Caco-2 (cell line): ENCODE data around the gene GABRD. TPM values are rescaled to one million over a fixed set of nuclear protein-coding genes. Genes with fewer than 3 reads are reported as not detected.

Source experiments
- BruUV-seq: library from RNA; stranded (reverse); fragments of 400-500 nt; replicated peaks from 2 replicates; lab custom pipeline; 2021; lab: Mats Ljungman, UMichigan
- CTCF ChIA-PET: fragments of 300-600 bp; sonication (Branson Sonifier 250); formaldehyde crosslinking; loops from one replicate; lab custom pipeline; 2022; ENCODE audit warnings: antibody characterized with exemption; lab: Charles Lee
- POLR2A ChIA-PET: fragments of 300-600 bp; sonication (Branson Sonifier 250); formaldehyde crosslinking; loops from one replicate; lab custom pipeline; 2022; ENCODE audit warnings: antibody characterized with exemption; lab: Charles Lee
- DNase-seq, 2 experiments: peaks; one replicate each; pipeline versions ENCODE4 v3.0.0 to v3.0.0-alpha.2; 2020 to 2022
- H3K27me3 ChIP-seq: replicated peaks from 2 replicates; pipeline ENCODE4 v1.6.0; 2011; ENCODE audit warnings: low read length; ENCODE audit not compliant: control insufficient read depth, insufficient read depth
- H3K36me3 ChIP-seq: 2 replicates; pipeline ENCODE4 v1.5.1; 2011; ENCODE audit warnings: low read length; ENCODE audit not compliant: control insufficient read depth, insufficient read depth
- H3K4me1 ChIP-seq: fragments of 250-450 bp; sonication (Bioruptor Pico); 2 replicates; pipeline ENCODE4 v1.5.1; 2020; ENCODE audit warnings: mild to moderate bottlenecking
- H3K4me3 ChIP-seq: 2 replicates; pipeline ENCODE4 v1.5.1; 2011; ENCODE audit warnings: low read depth, mild to moderate bottlenecking, control low read depth, low read length
- H3K9me3 ChIP-seq: fragments of 250-450 bp; sonication (Bioruptor Pico); 2 replicates; pipeline ENCODE4 v1.5.1; 2020; ENCODE audit warnings: mild to moderate bottlenecking, moderate library complexity
- H3K27ac Mint-ChIP-seq: one replicate; pipeline ENCODE4 v1.8.0; 2022; ENCODE audit warnings: mixed read lengths; ENCODE audit not compliant: unreplicated experiment
- H3K27me3 Mint-ChIP-seq: one replicate; pipeline ENCODE4 v1.8.0; 2022; ENCODE audit warnings: mixed read lengths; ENCODE audit not compliant: insufficient read depth, unreplicated experiment
- H3K36me3 Mint-ChIP-seq: one replicate; pipeline ENCODE4 v1.8.0; 2022; ENCODE audit warnings: mild to moderate bottlenecking, mixed read lengths; ENCODE audit not compliant: insufficient read depth, unreplicated experiment
- H3K4me1 Mint-ChIP-seq: one replicate; pipeline ENCODE4 v1.8.0; 2022; ENCODE audit warnings: low read depth, mixed read lengths; ENCODE audit not compliant: unreplicated experiment
- H3K4me3 Mint-ChIP-seq: one replicate; pipeline ENCODE4 v1.8.0; 2022; ENCODE audit warnings: mild to moderate bottlenecking, moderate library complexity, mixed read lengths; ENCODE audit not compliant: unreplicated experiment
- H3K9me3 Mint-ChIP-seq: one replicate; pipeline ENCODE4 v1.8.0; 2022; ENCODE audit warnings: mixed read lengths; ENCODE audit not compliant: unreplicated experiment
- intact Hi-C: fragments of 100-400 bp; cut with micrococcal nuclease; formaldehyde crosslinking; loops from one replicate; pipeline ENCODE4 v1.10.0; 2022; ENCODE audit not compliant: unreplicated experiment
- total RNA-seq: library from RNA; stranded (reverse); gene quantifications from 2 replicates; pipeline ENCODE4 v1.2.3, GENCODE V29; 2022
- TF ChIP-seq, protein P1 (sequence below), 2 experiments: fragments of 200-600 bp in 1 of 2; IDR thresholded peaks; 1 replicate in 1 of 2; 2 replicates in 1 of 2; pipeline versions ENCODE4 v1.5.1 to v1.8.0; 2011 to 2022; ENCODE audit warnings: antibody characterized with exemption in 1 of 2, control low read depth in 1 of 2, inconsistent platforms in 1 of 2, low read depth in 1 of 2, low read length in 1 of 2, mild to moderate bottlenecking in 1 of 2, moderate library complexity in 1 of 2; ENCODE audit not compliant: insufficient read depth in 1 of 2, severe bottlenecking in 1 of 2, unreplicated experiment in 1 of 2

The GABRD gene
- total RNA-seq, 1 experiment from 2014 or later, result 0.34 TPM

GRCh38 chr1:1989102-1989542 is 30.0 kb upstream of the GABRD start:
- no peaks in the 10 kb centered on the region for H3K4me1 ChIP-seq
- Mint-ChIP-seq H3K27me3 (no peaks in the 10 kb centered on the region), H3K9me3 (no peaks in the 10 kb centered on the region), H3K27ac (no peak overlapping the region), H3K4me1 (peaks cover 6% of the 10 kb centered on the region), H3K4me3 (no peak overlapping the region), H3K36me3 (no peaks in the 10 kb centered on the region)
- BruUV-seq, result no TSS peak
- no peak for DNase-seq
- H3K36me3 ChIP-seq, result no peaks in the 10 kb centered on the region
- intact Hi-C loops, result no loop called here
- H3K9me3 ChIP-seq, result no peaks in the 10 kb centered on the region
- H3K4me3 ChIP-seq, result no peak overlapping the region
- TF ChIP-seq, protein P1, sequence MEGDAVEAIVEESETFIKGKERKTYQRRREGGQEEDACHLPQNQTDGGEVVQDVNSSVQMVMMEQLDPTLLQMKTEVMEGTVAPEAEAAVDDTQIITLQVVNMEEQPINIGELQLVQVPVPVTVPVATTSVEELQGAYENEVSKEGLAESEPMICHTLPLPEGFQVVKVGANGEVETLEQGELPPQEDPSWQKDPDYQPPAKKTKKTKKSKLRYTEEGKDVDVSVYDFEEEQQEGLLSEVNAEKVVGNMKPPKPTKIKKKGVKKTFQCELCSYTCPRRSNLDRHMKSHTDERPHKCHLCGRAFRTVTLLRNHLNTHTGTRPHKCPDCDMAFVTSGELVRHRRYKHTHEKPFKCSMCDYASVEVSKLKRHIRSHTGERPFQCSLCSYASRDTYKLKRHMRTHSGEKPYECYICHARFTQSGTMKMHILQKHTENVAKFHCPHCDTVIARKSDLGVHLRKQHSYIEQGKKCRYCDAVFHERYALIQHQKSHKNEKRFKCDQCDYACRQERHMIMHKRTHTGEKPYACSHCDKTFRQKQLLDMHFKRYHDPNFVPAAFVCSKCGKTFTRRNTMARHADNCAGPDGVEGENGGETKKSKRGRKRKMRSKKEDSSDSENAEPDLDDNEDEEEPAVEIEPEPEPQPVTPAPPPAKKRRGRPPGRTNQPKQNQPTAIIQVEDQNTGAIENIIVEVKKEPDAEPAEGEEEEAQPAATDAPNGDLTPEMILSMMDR (IDR thresholded peaks at IDR 0.05; ENCODE audit: insufficient read depth in 1 of 2, low read depth in 1 of 2, low read length in 1 of 2, severe bottlenecking in 1 of 2, unreplicated experiment in 1 of 2), result no peak
- POLR2A ChIA-PET, result no interaction called here
- H3K27me3 ChIP-seq, result no peaks in the 10 kb centered on the region
- CTCF ChIA-PET, result no interaction called here

- no peaks in the 10 kb centered on the region for H3K9me3 Mint-ChIP-seq
- TF ChIP-seq, protein P1 (IDR thresholded peaks at IDR 0.05; ENCODE audit: insufficient read depth in 1 of 2, low read depth in 1 of 2, low read length in 1 of 2, severe bottlenecking in 1 of 2, unreplicated experiment in 1 of 2), result no peak
- POLR2A ChIA-PET, result no interaction called here
- no peaks in the 10 kb centered on the region for H3K27me3 Mint-ChIP-seq
- Histone ChIP-seq H3K4me3 (no peak overlapping the region), H3K27me3 (no peaks in the 10 kb centered on the region), H3K4me1 (no peaks in the 10 kb centered on the region), H3K9me3 (no peaks in the 10 kb centered on the region), H3K36me3 (no peaks in the 10 kb centered on the region)
- H3K27ac Mint-ChIP-seq, result no peak overlapping the region
- no peaks in the 10 kb centered on the region for H3K36me3 Mint-ChIP-seq
- H3K4me1 Mint-ChIP-seq, result peaks cover 9% of the 10 kb centered on the region
- no peak for DNase-seq
- H3K4me3 Mint-ChIP-seq, result no peak overlapping the region
- intact Hi-C loops, result no loop called here
- CTCF ChIA-PET, result no interaction called here
- no TSS peak for BruUV-seq
Observed at GRCh38 chr1:1989789-1990188, 29.4 kb upstream of the GABRD start.

DNA sequence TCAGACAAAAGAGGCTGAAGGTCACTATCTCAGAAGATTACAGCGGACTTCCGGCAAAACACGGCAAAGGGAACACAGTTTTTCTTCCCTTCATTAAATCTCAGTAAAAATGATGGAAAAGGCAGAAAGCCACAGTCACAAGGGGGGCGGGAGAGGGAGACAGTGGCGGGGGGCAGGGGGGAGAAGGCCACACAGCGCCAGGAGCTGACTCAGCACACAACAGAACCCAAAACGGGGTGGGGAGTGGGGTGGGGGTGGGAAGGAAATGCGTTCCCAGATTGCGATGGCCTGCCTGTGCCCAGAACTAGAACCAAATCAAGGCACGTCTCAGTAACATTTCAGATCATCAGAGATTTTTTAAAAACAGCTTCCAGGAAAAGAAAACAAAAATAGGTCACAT is 28.9 kb upstream of the GABRD start:
- ChIA-PET CTCF (no interaction called here), POLR2A (no interaction called here)
- H3K9me3 ChIP-seq, result no peaks in the 10 kb centered on the region
- no peaks in the 10 kb centered on the region for H3K36me3 ChIP-seq
- intact Hi-C loops, result no loop called here
- Mint-ChIP-seq H3K4me1 (peaks cover 7% of the 10 kb centered on the region), H3K36me3 (no peaks in the 10 kb centered on the region), H3K27ac (no peak overlapping the region), H3K9me3 (no peaks in the 10 kb centered on the region), H3K4me3 (no peak overlapping the region), H3K27me3 (no peaks in the 10 kb centered on the region)
- TF ChIP-seq, protein P1 (IDR thresholded peaks at IDR 0.05; ENCODE audit: insufficient read depth in 1 of 2, low read depth in 1 of 2, low read length in 1 of 2, severe bottlenecking in 1 of 2, unreplicated experiment in 1 of 2), result no peak
- no peak for DNase-seq
- H3K4me3 ChIP-seq, result no peak overlapping the region
- no peaks in the 10 kb centered on the region for H3K27me3 ChIP-seq
- BruUV-seq, result no TSS peak
- H3K4me1 ChIP-seq, result no peaks in the 10 kb centered on the region
